Left ventricle myocardium inferior (tissue), 1 donor: ENCODE results near the gene KIF7. TPM values are rescaled to one million over a fixed set of nuclear protein-coding genes. Genes with fewer than 3 reads are reported as not detected.

Experiments
- DNase-seq: peaks from one replicate; pipeline ENCODE4 v3.0.0-alpha.2; 2020
- H3K27ac ChIP-seq: fragments of 200-600 bp; replicated peaks from 2 replicates; pipeline ENCODE4 v1.8.0; 2021
- H3K27me3 ChIP-seq: fragments of 200-600 bp; 2 replicates; pipeline ENCODE4 v1.8.0; 2021; ENCODE audit warnings: low read depth
- H3K36me3 ChIP-seq: fragments of 200-600 bp; 2 replicates; pipeline ENCODE4 v1.8.0; 2021
- H3K4me1 ChIP-seq: fragments of 200-600 bp; 2 replicates; pipeline ENCODE4 v1.8.0; 2021
- H3K4me3 ChIP-seq: fragments of 200-600 bp; 2 replicates; pipeline ENCODE4 v1.8.0; 2021; ENCODE audit warnings: mild to moderate bottlenecking, moderate library complexity
- H3K9me3 ChIP-seq: fragments of 200-600 bp; replicated peaks from 2 replicates; pipeline ENCODE4 v1.8.0; 2021
- intact Hi-C: fragments of 100-400 bp; cut with micrococcal nuclease; formaldehyde crosslinking; loops from one replicate; pipeline ENCODE4 v1.11.0; 2022
- total RNA-seq: library from RNA; stranded (reverse); fragmentation: NEBNext Ultra II Directional; extraction: Animal tissue kit (Norgen Biotek cat#: 25700); gene quantifications from one replicate; pipeline ENCODE4 v1.2.1, GENCODE V29; 2021
- TF ChIP-seq, protein P1 (sequence below): fragments of 200-600 bp; IDR thresholded peaks from 2 replicates; pipeline ENCODE4 v1.8.0; 2021; ENCODE audit warnings: antibody characterized with exemption, mild to moderate bottlenecking, borderline replicate concordance
- donor health status: DM: no; HTN: yes; CAD: no; lungs with severe emphysema.

Gene KIF7
- total RNA-seq, 1 donor from 2014 or later = 2.4 TPM

DNA sequence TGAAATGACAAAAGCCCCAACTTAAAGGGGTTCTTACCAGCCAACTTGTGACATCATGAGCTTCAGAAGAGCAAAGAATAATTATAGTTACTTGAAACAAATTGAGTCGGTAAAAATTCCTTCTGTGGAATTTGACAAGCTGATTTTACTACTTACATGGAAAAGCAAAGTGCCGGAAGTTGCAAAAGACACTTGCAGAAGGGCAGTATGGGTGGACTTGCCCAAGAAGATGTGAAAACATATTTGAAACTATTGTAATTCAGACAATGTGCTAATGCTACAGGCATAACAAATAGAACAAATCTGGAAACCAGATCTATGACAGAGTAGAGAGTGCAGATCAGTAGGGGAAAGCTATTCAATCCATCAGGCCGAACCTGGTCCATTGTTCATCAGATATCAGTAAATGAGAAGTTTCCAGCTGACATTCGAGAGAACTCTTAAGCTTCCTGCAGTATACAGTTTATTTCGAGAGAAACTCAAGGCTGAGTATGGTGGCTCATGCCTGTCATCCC, 2.5 kb upstream of the KIF7 start:
- no peak overlapping the region for H3K27ac ChIP-seq
- H3K36me3 ChIP-seq = no peaks in the 10 kb centered on the region
- no peak for DNase-seq
- TF ChIP-seq, protein P1, sequence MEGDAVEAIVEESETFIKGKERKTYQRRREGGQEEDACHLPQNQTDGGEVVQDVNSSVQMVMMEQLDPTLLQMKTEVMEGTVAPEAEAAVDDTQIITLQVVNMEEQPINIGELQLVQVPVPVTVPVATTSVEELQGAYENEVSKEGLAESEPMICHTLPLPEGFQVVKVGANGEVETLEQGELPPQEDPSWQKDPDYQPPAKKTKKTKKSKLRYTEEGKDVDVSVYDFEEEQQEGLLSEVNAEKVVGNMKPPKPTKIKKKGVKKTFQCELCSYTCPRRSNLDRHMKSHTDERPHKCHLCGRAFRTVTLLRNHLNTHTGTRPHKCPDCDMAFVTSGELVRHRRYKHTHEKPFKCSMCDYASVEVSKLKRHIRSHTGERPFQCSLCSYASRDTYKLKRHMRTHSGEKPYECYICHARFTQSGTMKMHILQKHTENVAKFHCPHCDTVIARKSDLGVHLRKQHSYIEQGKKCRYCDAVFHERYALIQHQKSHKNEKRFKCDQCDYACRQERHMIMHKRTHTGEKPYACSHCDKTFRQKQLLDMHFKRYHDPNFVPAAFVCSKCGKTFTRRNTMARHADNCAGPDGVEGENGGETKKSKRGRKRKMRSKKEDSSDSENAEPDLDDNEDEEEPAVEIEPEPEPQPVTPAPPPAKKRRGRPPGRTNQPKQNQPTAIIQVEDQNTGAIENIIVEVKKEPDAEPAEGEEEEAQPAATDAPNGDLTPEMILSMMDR = no peak
- no peak overlapping the region for H3K4me3 ChIP-seq
- H3K27me3 ChIP-seq = peaks cover 16% of the 10 kb centered on the region
- no peaks in the 10 kb centered on the region for H3K9me3 ChIP-seq
- intact Hi-C loops = no loop called here
- peaks cover 29% of the 10 kb centered on the region for H3K4me1 ChIP-seq

DNA sequence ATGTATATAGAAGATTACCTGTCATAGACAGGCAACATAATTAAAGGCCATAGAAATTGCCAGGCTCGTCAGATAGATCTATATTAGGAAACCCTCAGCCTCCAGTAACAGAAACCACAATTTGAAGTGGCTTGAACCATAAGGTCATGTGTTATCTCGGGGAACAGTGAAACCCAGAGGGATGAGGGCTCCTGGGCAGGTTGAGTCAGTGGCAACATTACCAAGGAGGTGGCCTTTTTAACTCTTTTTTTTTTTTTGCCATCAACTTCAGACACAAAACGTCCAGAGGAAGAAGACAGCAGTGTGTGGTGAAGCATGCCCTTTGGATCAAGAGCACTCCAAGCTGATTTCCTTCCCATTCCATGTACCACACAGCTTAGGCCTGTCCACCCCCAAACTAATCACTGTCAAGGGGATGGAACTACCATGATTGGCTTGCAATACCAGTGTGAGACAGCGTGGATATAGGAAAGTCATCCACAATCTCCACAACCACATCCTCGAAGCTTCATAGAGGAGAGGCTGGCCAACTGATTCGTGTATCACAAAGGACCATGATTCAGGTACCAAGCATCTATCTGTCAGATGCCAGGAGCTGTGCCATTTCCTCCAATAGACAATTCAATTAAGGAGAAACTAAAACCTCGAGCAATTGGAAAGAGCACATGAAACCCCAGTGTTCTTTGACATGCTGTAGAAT, 999 bp upstream of the KIF7 start:
- H3K4me1 ChIP-seq = peaks cover 21% of the 10 kb centered on the region
- no peak for DNase-seq
- intact Hi-C loops = no loop called here
- H3K27me3 ChIP-seq = peaks cover 16% of the 10 kb centered on the region
- no peaks in the 10 kb centered on the region for H3K9me3 ChIP-seq
- H3K27ac ChIP-seq = no peak overlapping the region
- no peaks in the 10 kb centered on the region for H3K36me3 ChIP-seq
- no peak overlapping the region for H3K4me3 ChIP-seq
- TF ChIP-seq, protein P1 = no peak

DNA sequence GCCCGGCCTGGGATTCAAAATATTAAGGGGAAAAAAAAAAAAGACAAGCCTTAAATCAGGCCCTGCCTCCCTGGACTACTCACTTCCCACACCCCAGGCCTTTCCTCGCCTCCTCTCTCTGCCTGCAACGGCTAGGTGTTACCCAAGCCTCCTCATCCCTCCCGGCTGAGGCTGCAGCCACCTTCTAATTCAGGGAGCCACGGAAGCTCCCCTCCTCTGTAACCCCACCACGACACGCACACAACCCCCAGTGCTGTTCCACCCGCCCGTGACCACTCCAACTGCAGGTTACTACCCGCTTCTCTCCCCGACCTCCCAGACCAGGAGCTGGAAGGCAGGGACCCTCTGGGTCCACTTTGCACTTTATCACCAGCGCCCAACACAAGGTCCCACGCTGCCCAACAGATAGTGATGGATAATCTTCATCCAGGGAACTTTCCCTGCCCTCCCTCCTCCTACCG, 936 bp downstream of the KIF7 start:
- H3K36me3 ChIP-seq = no peaks in the 10 kb centered on the region
- peak overlapping the region; percentile 78 for H3K4me3 ChIP-seq
- intact Hi-C loops = no loop called here
- peaks cover 21% of the 10 kb centered on the region for H3K4me1 ChIP-seq
- no peaks in the 10 kb centered on the region for H3K9me3 ChIP-seq
- peaks cover 16% of the 10 kb centered on the region for H3K27me3 ChIP-seq
- H3K27ac ChIP-seq = no peak overlapping the region
- no peak for DNase-seq
- TF ChIP-seq, protein P1 = no peak

DNA sequence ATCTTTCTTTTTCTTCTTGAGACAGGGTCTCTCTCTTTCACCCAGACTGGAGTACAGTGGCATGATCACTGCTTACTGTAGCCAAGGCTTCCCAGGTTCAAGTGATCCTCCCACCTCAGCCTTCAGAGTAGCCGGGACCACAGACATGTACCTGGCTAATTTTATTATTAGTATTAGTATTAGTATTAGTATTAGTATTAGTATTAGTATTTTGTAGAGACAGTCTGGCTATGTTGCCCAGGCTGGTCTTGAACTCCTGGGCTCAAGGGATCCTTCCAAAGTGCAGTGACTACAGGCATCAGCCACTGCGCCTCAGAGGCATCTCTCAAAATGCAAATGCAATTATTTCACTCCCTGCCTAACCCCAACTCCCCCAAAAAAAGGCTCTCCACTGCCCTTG, 1.7 kb downstream of the KIF7 start:
- no peaks in the 10 kb centered on the region for H3K9me3 ChIP-seq
- no peak for DNase-seq
- intact Hi-C loops = no loop called here
- H3K27me3 ChIP-seq = peaks cover 16% of the 10 kb centered on the region
- H3K36me3 ChIP-seq = no peaks in the 10 kb centered on the region
- H3K27ac ChIP-seq = no peak overlapping the region
- TF ChIP-seq, protein P1 = no peak
- peaks cover 21% of the 10 kb centered on the region for H3K4me1 ChIP-seq
- H3K4me3 ChIP-seq = no peak overlapping the region

DNA sequence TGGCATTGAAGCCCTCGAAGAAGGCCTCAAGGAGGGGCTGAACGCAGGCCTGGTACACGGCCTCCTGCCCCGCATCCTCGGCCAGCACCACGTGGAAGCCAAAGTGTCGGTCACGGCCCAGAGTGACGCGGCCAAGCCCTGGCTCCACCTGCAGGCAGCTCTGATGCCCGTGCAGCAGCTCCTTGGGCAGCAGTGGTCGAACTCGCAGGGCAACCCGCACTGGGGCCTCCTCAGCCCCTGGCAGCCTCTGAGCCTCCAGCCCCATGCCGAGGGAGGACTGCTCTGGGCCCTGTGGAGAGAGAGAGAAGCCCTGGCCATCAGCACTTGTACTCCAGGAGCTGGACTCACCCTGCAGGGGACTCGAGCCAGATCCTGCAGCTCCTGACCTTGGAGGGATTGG, 2.6 kb downstream of the KIF7 start:
- no peak for DNase-seq
- H3K27me3 ChIP-seq = peaks cover 16% of the 10 kb centered on the region
- no peaks in the 10 kb centered on the region for H3K9me3 ChIP-seq
- intact Hi-C loops = no loop called here
- H3K4me3 ChIP-seq = no peak overlapping the region
- no peaks in the 10 kb centered on the region for H3K36me3 ChIP-seq
- TF ChIP-seq, protein P1 = no peak
- no peak overlapping the region for H3K27ac ChIP-seq
- H3K4me1 ChIP-seq = peaks cover 21% of the 10 kb centered on the region
